Ectodermal cell (in vitro differentiated cells): ENCODE measurements around the gene RACK1.
A peak's percentile ranks its signal among the peaks of the same experiment; 100 is the strongest.
"Not testable (repeated sequence)": the region's sequence is repeated elsewhere in the genome, so short reads cannot be mapped to it uniquely, and the experiment has no call there.

Experiments used
- H3K27ac ChIP-seq: 2 replicates; pipeline ENCODE4 v1.7.0; 2013; ENCODE audit warnings: mild to moderate bottlenecking, low read depth, low read length; ENCODE audit not compliant: insufficient read depth, poor library complexity, severe bottlenecking
- H3K27me3 ChIP-seq: 2 replicates; pipeline ENCODE4 v1.7.0; 2013; ENCODE audit warnings: mild to moderate bottlenecking, low read length; ENCODE audit not compliant: insufficient read depth, control insufficient read depth, poor library complexity, severe bottlenecking
- H3K36me3 ChIP-seq: one replicate; pipeline ENCODE4 v1.7.0; 2013; ENCODE audit warnings: low read length; ENCODE audit not compliant: control insufficient read depth, insufficient read depth
- H3K4me1 ChIP-seq: one replicate; pipeline ENCODE4 v1.7.0; 2013; ENCODE audit warnings: low read length; ENCODE audit not compliant: control insufficient read depth, insufficient read depth
- H3K4me3 ChIP-seq: 2 replicates; pipeline ENCODE4 v1.7.0; 2013; ENCODE audit warnings: low read depth, low read length, control low read depth; ENCODE audit not compliant: insufficient read depth
- H3K9me3 ChIP-seq: 2 replicates; pipeline ENCODE4 v1.7.0; 2013; ENCODE audit warnings: mild to moderate bottlenecking, low read length, moderate library complexity; ENCODE audit not compliant: control insufficient read depth
- WGBS, 2 experiments: methylation state at CpG; one replicate each; pipeline ENCODE4 v1.1.7; 2013; ENCODE audit warnings: missing lambda C conversion rate in 2 of 2; 5-methylcytosine and 5-hydroxymethylcytosine counted together

The RACK1 gene

DNA sequence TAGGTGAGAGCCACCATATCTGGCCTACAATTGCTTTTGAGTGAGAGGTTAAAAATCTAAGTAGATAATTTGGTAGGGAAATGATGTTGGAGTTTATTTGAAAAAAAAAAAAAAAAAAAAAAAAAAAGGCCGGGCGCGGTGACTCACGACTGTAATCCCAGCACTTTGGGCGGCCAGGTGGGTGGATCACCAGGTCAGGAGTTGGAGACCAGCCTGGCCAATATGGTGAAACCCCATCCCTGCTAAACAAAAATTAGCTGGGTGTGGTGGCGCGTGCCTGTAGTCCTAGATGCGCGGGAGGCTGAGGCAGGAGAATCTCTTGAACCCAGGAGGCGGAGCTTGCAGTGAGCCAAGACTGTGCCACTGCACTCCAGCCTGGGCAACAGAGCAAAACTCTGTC lies 29.5 kb downstream of the RACK1 start:
- peaks cover 49% of the 10 kb centered on the region for H3K27me3 ChIP-seq
- H3K4me3 ChIP-seq, H3K36me3 ChIP-seq, H3K9me3 ChIP-seq, H3K4me1 ChIP-seq, H3K27ac ChIP-seq: not testable (repeated sequence)
- 90 to 92% methylated on average over 10 of the region's 10 CpGs for WGBS, 2 experiments

DNA sequence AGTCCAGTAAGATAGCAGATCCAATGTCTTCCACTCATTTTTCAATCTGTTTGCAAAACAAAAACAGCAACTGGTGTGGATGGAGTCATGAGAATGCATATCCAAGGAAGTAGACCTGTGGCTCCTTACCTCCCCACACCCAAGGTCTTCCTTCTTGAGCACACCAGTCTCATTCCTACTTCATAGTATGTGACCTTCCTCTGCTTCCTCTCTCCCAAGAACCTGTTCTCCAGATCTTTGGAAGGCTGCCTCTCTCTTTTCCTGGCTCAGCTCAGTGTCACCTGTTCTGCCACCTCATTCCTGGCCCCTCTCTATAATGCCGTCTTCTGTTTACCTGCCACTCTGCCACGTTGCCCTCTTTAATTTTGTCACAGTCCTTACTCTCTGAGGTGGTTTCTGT lies 30.8 kb downstream of the RACK1 start:
- no peaks in the 10 kb centered on the region for H3K9me3 ChIP-seq
- WGBS, 2 experiments, result 63 to 65% methylated on average over 2 of the region's 2 CpGs
- H3K27ac ChIP-seq, result no peak overlapping the region
- H3K27me3 ChIP-seq, result peaks cover 47% of the 10 kb centered on the region
- H3K4me1 ChIP-seq, result no peaks in the 10 kb centered on the region
- H3K36me3 ChIP-seq, result no peaks in the 10 kb centered on the region
- H3K4me3 ChIP-seq, result no peak overlapping the region

DNA sequence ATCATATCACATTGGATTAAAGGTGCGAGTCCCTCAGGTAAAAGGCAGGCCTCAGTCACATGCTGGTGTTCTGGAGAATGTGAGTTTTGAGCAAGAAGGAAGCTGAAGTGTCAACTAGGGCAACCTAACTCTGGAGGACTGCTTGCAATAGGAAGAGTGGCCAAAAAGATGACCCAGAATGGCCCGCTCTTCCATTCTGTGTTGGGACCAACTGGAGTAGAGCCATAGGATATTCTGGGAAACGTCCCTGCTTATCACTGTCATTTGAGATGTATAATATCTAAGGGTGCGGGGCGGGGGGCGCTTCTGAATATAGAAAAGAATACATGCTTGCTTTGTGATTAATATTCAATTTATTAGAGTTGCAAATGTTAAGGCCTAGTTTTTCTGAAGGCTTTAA lies 31.6 kb downstream of the RACK1 start:
- 93 to 95% methylated on average over 6 of the region's 6 CpGs for WGBS, 2 experiments
- Histone ChIP-seq H3K4me1 (no peaks in the 10 kb centered on the region), H3K36me3 (no peaks in the 10 kb centered on the region), H3K9me3 (no peaks in the 10 kb centered on the region), H3K27me3 (peaks cover 39% of the 10 kb centered on the region), H3K4me3 (no peak overlapping the region), H3K27ac (no peak overlapping the region)

DNA sequence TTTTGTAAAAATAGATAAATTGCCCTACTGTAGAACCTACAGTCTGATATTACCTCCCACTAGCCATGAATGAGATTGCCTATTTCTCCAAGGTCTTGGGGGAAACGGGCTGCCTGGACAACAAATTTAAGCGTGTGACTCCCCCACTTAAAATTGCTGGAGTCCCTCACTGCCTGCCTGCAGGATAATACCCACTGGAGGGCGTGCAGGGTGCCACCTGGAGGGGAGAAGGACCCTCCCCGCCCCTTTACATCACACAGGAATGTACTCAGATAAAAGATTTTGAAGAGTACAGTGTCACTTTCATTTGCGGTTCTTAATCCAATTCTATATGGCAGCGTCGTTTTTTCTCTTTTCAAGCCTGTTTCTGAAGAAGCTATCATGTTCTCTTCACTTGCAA lies 32.5 kb downstream of the RACK1 start:
- WGBS, 2 experiments, result 46 to 47% methylated on average over 7 of the region's 7 CpGs
- H3K36me3 ChIP-seq, result no peaks in the 10 kb centered on the region
- no peak overlapping the region for H3K4me3 ChIP-seq
- peaks cover 35% of the 10 kb centered on the region for H3K27me3 ChIP-seq
- H3K4me1 ChIP-seq, result no peaks in the 10 kb centered on the region
- H3K9me3 ChIP-seq, result no peaks in the 10 kb centered on the region
- no peak overlapping the region for H3K27ac ChIP-seq

DNA sequence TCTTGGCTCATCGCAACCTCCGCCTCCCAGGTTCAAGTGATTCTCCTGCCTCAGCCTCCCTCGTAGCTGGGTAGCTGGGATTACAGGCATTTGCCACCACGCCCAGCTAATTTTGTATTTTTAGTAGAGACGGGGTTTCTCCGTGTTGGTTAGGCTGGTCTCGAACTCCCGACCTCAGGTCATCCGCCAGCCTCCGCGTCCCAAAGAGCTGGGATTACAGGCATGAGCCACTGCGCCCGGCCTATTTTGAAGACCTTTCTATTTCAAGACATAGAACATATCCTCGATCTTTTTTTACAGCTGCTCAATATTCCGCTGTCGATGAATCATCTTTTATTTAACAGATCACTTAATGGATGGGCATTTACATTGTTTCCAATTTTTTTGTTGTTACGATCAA lies 33.0 kb downstream of the RACK1 start:
- H3K27me3 ChIP-seq, result peaks cover 35% of the 10 kb centered on the region
- H3K9me3 ChIP-seq, H3K27ac ChIP-seq, H3K4me1 ChIP-seq, H3K36me3 ChIP-seq, H3K4me3 ChIP-seq: not testable (repeated sequence)
- WGBS, 2 experiments, result 83 to 84% methylated on average over 17 of the region's 17 CpGs

DNA sequence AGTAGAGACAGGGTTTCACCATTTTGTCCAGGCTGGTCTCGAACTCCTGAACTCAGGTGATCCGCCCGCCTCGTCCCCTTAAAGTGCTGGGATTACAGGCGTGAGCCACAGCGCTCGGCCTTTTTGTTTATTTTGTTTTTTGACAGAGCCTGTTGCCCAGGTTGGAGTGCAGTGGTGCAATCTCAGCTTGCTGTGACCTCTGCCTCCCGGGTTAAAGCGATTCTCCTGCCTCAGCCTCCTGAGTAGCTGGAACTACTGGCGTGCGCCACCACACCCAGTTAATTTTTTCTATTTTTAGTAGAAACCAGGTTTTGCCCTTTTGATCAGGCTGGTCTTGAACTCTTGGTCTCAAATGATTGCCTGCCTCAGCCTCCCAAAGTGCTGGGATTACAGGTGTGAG lies 33.6 kb downstream of the RACK1 start:
- H3K9me3 ChIP-seq, H3K4me1 ChIP-seq, H3K4me3 ChIP-seq, H3K36me3 ChIP-seq, H3K27ac ChIP-seq: not testable (repeated sequence)
- H3K27me3 ChIP-seq, result peaks cover 41% of the 10 kb centered on the region
- WGBS, 2 experiments, result 83 to 88% methylated on average over 11 of the region's 11 CpGs

DNA sequence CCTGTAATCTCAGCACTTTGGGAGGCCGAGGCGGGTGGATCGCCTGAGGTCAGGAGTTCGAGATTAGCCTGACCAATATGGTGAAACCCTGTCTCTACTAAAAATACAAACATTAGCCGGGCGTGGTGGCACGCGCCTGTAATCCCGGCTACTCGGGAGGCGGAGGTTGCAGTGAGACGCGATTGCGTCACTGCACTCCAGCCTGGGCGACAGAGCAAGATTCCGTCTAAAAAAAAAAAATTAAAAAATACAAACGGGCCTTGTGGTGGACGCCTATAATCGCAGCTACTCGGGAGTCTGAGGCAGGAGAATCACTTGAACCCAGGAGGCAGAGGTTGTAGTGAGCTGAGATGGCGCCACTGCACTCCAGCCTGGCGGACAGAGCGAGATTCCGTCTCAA lies 34.7 kb downstream of the RACK1 start:
- H3K36me3 ChIP-seq, H3K4me3 ChIP-seq, H3K4me1 ChIP-seq, H3K9me3 ChIP-seq, H3K27ac ChIP-seq: not testable (repeated sequence)
- WGBS, 2 experiments, result 92 to 93% methylated on average over 24 of the region's 24 CpGs
- peaks cover 52% of the 10 kb centered on the region for H3K27me3 ChIP-seq

DNA sequence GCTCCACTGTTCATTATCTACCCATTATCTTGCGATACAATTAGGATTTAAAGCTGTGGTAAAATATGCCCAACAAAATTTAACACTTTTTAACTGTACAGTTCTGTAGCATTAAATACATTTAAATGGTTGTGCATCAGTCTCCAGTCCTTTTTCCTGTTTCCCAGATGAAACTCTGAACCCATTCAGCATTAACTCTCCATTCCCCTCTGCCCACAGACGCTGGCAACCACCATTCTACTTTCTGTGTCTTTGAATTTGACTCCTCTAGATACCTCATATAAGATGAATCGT lies 35.8 kb downstream of the RACK1 start:
- no peak overlapping the region for H3K4me3 ChIP-seq
- no peaks in the 10 kb centered on the region for H3K4me1 ChIP-seq
- no peak overlapping the region for H3K27ac ChIP-seq
- 60 to 61% methylated on average over 2 to 3 of the region's 3 CpGs for WGBS, 2 experiments
- no peaks in the 10 kb centered on the region for H3K36me3 ChIP-seq
- H3K9me3 ChIP-seq, result no peaks in the 10 kb centered on the region
- peaks cover 54% of the 10 kb centered on the region for H3K27me3 ChIP-seq

DNA sequence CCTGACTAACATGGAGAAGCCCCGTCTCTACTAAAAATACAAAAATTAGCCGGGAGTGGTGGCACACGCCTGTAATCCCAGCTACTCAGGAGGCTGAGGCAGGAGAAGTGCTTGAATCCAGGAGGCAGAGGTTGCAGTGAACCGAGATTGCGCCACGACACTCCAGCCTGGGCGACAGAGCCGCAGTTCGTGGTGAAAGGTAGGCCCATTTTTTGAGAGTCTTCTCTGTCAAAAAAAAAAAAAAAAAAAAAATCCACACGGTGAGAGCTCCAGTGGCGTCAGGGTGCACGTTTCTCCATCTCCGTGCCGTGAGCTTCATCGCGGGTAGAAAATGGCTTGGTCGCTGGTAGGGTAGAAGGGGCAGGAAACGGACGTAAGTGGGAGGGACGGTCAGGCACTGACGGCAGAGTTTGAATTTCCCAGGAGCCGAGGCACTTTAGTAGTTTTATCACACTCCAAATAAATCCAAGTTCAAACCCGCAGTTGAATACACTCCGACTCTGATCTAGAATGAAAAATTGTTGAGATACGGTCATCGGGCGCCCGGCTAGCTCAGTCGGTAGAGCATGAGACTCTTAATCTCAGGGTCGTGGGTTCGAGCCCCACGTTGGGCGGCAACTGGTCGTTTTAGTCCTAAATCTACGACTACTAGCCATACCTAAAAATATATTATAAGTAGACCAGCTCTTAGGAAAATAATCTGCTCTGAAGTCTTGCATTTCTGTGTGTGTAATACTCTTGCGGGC lies 36.3 kb downstream of the RACK1 start:
- H3K4me3 ChIP-seq, result peak overlapping the region; percentile 69
- peaks cover 54% of the 10 kb centered on the region for H3K27me3 ChIP-seq
- no peaks in the 10 kb centered on the region for H3K9me3 ChIP-seq
- no peaks in the 10 kb centered on the region for H3K4me1 ChIP-seq
- 2% methylated on average over 35 to 36 of the region's 36 CpGs for WGBS, 2 experiments
- no peak overlapping the region for H3K27ac ChIP-seq
- no peaks in the 10 kb centered on the region for H3K36me3 ChIP-seq

DNA sequence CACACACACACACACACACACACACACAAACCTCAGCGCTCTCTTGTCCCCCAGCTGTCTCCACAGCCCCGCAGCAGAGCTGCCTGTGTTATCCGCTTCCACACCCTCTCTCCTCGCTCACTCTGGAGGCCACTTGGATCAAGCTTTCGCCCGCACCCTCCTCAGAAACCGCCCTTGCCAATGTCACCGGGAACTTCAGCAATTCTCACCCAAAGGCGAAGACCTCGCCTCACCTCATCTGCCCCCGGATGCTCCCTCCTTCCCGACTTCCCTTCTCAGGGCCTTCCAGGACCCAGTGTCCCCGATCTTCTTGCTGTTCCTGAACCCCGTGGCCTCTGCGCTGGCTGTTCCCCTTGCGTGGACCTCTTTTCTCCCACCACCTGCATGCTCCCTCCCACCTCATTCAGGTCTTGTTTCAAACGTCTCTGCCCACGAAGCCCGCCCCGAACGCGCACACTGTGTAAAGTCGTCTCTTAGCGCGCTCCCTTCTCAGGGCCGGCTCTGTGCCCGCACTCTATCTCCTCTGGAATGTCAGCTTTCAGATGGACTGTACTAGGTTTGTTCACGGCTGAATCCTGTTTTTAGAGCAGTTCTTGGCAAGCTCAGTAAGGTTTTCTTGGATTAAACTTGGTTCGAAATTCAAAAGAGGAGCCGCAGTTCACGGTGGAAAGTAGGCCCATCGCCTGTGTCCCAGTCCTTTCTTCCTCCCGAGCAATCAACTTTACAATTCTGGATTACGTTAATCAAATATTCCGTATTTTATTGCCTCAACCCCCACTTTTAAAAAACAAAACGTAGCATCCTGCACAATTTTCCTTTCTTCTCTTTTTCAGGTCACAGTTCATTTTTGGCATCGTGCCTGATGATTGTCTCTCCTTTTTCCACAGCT lies 37.7 kb downstream of the RACK1 start:
- Histone ChIP-seq H3K4me3 (peak overlapping the region; percentile 69), H3K9me3 (no peaks in the 10 kb centered on the region), H3K27me3 (peaks cover 58% of the 10 kb centered on the region), H3K27ac (no peak overlapping the region), H3K4me1 (no peaks in the 10 kb centered on the region), H3K36me3 (no peaks in the 10 kb centered on the region)
- WGBS, 2 experiments, result 2% methylated on average over 37 of the region's 37 CpGs
